MCF 10A (cell line): Measurements from ENCODE around the gene MCFD2. TPM values are rescaled to one million over a fixed set of nuclear protein-coding genes. Genes with fewer than 3 reads are reported as not detected.
"Not testable (repeated sequence)": the region's sequence is repeated elsewhere in the genome, so short reads cannot be mapped to it uniquely, and the experiment has no call there.

ENCODE experiments used
- BruUV-seq: library from RNA; stranded (reverse); fragments of 400-500 nt; replicated peaks from 2 replicates; lab custom pipeline; 2021; lab: Mats Ljungman, UMichigan
- CTCF ChIA-PET: fragments of 300-600 bp; sonication (Branson Sonifier 250); formaldehyde crosslinking; extraction: SDS; loops from one replicate; lab custom pipeline; 2021; ENCODE audit warnings: antibody characterized with exemption, inconsistent platforms; lab: Yijun Ruan, JAX
- POLR2A ChIA-PET: fragments of 300-600, 350-650 bp; sonication (Branson Sonifier 250); formaldehyde crosslinking; extraction: SDS; loops from one replicate; lab custom pipeline; 2020; ENCODE audit warnings: antibody characterized with exemption, inconsistent platforms; lab: Yijun Ruan, JAX
- DNase-seq: peaks from one replicate; pipeline ENCODE4 v3.0.0-alpha.2; 2018; ENCODE audit not compliant: unreplicated experiment
- H3K27ac Mint-ChIP-seq: one replicate; pipeline ENCODE4 v1.8.0; 2022; ENCODE audit warnings: mild to moderate bottlenecking, low read depth, mixed read lengths; ENCODE audit not compliant: unreplicated experiment
- H3K27me3 Mint-ChIP-seq: one replicate; pipeline ENCODE4 v1.8.0; 2022; ENCODE audit warnings: mixed read lengths; ENCODE audit not compliant: insufficient read depth, unreplicated experiment
- H3K36me3 Mint-ChIP-seq: one replicate; pipeline ENCODE4 v1.8.0; 2022; ENCODE audit warnings: mild to moderate bottlenecking, moderate library complexity, mixed read lengths; ENCODE audit not compliant: insufficient read depth, unreplicated experiment
- H3K4me1 Mint-ChIP-seq: one replicate; pipeline ENCODE4 v1.8.0; 2022; ENCODE audit warnings: mixed read lengths; ENCODE audit not compliant: insufficient read depth, unreplicated experiment
- H3K4me3 Mint-ChIP-seq: one replicate; pipeline ENCODE4 v1.8.0; 2022; ENCODE audit warnings: mild to moderate bottlenecking, moderate library complexity, mixed read lengths; ENCODE audit not compliant: unreplicated experiment
- H3K9me3 Mint-ChIP-seq: one replicate; pipeline ENCODE4 v1.8.0; 2022; ENCODE audit warnings: mixed read lengths; ENCODE audit not compliant: unreplicated experiment
- CTCF ChIP-seq: fragments of 200-600 bp; IDR thresholded peaks from one replicate; pipeline ENCODE4 v1.8.0; 2022; ENCODE audit warnings: antibody characterized with exemption, mild to moderate bottlenecking; ENCODE audit not compliant: unreplicated experiment
- intact Hi-C: fragments of 100-400 bp; cut with micrococcal nuclease; formaldehyde crosslinking; loops from 2 replicates; pipeline ENCODE4 v1.14.1; 2022
- total RNA-seq: library from RNA; stranded (reverse); gene quantifications from 2 replicates; pipeline ENCODE4 v1.2.3, GENCODE V29; 2022

The MCFD2 gene
- total RNA-seq, 1 experiment from 2014 or later, result 157 TPM

DNA sequence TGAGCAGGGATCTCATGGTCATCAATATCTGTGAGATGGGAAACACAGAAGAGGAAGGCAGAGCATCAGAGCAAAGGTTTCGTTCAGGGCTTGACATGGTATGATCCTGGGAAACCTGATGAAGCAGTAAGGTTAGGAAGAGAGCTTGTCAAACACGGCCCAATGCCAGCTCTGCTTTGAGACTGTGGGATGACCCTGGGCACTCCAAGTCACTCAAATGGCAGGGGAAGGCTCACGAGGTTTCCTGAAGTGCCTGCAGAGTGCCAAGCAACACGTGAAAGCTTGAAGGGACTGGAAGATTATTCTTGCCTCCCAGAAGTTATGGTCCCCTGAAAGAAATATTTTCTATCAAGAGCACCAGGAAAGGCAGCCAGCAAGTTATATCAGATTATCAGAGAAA is 6.5 kb downstream of the MCFD2 start:
- H3K4me3 Mint-ChIP-seq, result no peak overlapping the region
- ChIA-PET CTCF (interaction anchor here (0.5 to 1.2 kb wide), 4 partner anchors 10 to 237 kb away, joined by 3 to 5 read pairs (median 4); no protein-coding TSS in a partner anchor), POLR2A (interaction anchor here (0.6 to 1.4 kb wide), 8 partner anchors 9 to 825 kb away, joined by 3 to 6 read pairs (median 4); no protein-coding TSS in a partner anchor)
- H3K9me3 Mint-ChIP-seq, result no peaks in the 10 kb centered on the region
- peaks cover 36% of the 10 kb centered on the region for H3K4me1 Mint-ChIP-seq
- DNase-seq, result no peak
- intact Hi-C loops, result no loop called here
- no peak for TF ChIP-seq CTCF
- H3K27me3 Mint-ChIP-seq, result no peaks in the 10 kb centered on the region
- H3K27ac Mint-ChIP-seq, result peak overlapping the region; percentile 28
- no TSS peak for BruUV-seq
- H3K36me3 Mint-ChIP-seq, result peaks cover 97% of the 10 kb centered on the region

GRCh38 chr2:46904908-46905678 is 10.5 kb downstream of the MCFD2 start:
- H3K4me3 Mint-ChIP-seq, H3K9me3 Mint-ChIP-seq, DNase-seq, POLR2A ChIA-PET, H3K27ac Mint-ChIP-seq, intact Hi-C loops, CTCF ChIA-PET, H3K27me3 Mint-ChIP-seq: not testable (repeated sequence)
- H3K4me1 Mint-ChIP-seq, result peaks cover 17% of the 10 kb centered on the region
- peaks cover 72% of the 10 kb centered on the region for H3K36me3 Mint-ChIP-seq
- TSS peak; percentile 6 for BruUV-seq

DNA sequence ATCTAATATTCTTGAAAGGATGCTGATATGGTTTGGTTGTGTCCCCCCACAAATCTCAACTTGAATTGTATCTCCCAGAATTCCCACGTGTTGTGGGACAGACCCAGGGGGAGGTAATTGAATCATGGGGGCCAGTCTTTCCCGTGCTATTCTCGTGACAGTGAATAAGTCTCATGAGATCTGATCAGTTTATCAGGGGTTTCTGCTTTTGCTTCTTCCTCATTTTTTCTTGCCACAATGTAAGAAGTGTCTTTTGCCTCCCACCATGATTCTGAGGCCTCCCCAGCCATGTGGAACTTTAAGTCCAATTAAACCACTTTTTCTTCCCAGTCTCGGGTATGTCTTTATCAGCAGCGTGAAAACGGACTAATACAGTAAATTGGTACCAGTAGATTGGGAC is 12.6 kb downstream of the MCFD2 start:
- intact Hi-C loops, H3K4me3 Mint-ChIP-seq, H3K27ac Mint-ChIP-seq, CTCF ChIA-PET, DNase-seq, H3K4me1 Mint-ChIP-seq, BruUV-seq, H3K9me3 Mint-ChIP-seq, H3K27me3 Mint-ChIP-seq: not testable (repeated sequence)
- POLR2A ChIA-PET, result interaction anchor here (1.5 kb wide), 1 partner anchor 11 kb away, joined by 5 read pairs; no protein-coding TSS in a partner anchor
- H3K36me3 Mint-ChIP-seq, result peaks cover 51% of the 10 kb centered on the region

GRCh38 chr2:46902465-46902864 is 13.1 kb downstream of the MCFD2 start:
- no peak for TF ChIP-seq CTCF
- H3K27ac Mint-ChIP-seq, result no peak overlapping the region
- H3K4me3 Mint-ChIP-seq, result no peak overlapping the region
- DNase-seq, result no peak
- ChIA-PET CTCF (no interaction called here), POLR2A (interaction anchor here (1.5 kb wide), 1 partner anchor 11 kb away, joined by 5 read pairs; no protein-coding TSS in a partner anchor)
- H3K36me3 Mint-ChIP-seq, result peaks cover 46% of the 10 kb centered on the region
- no TSS peak for BruUV-seq
- H3K4me1 Mint-ChIP-seq, result no peaks in the 10 kb centered on the region
- no peaks in the 10 kb centered on the region for H3K27me3 Mint-ChIP-seq
- intact Hi-C loops, result no loop called here
- H3K9me3 Mint-ChIP-seq, result no peaks in the 10 kb centered on the region

- TF ChIP-seq CTCF, result no peak
- no peak overlapping the region for H3K4me3 Mint-ChIP-seq
- H3K9me3 Mint-ChIP-seq, result no peaks in the 10 kb centered on the region
- no TSS peak for BruUV-seq
- no peaks in the 10 kb centered on the region for H3K27me3 Mint-ChIP-seq
- H3K36me3 Mint-ChIP-seq, result peaks cover 37% of the 10 kb centered on the region
- ChIA-PET CTCF (no interaction called here), POLR2A (interaction anchor here (1.5 kb wide), 1 partner anchor 12 kb away, joined by 5 read pairs; no protein-coding TSS in a partner anchor)
- H3K4me1 Mint-ChIP-seq, result no peaks in the 10 kb centered on the region
- no peak for DNase-seq
- H3K27ac Mint-ChIP-seq, result no peak overlapping the region
- intact Hi-C loops, result no loop called here
Measured at GRCh38 chr2:46901611-46902010, 14.0 kb downstream of the MCFD2 start.
